T-helper 1 cell treated with Interleukin-12 subunit alpha and Interleukin-12 subunit beta and Interleukin-4 antibody, amounts not matched to agents 30 μg/mL and 1 μg/mL, for 36 hours (primary cell): ENCODE results near the gene GPR162.

ENCODE experiments used
- H3K27ac Mint-ChIP-seq: one replicate; pipeline ENCODE4 v1.8.0; 2021; ENCODE audit warnings: mild to moderate bottlenecking, mixed read lengths
- H3K27me3 Mint-ChIP-seq: one replicate; pipeline ENCODE4 v1.8.0; 2021; ENCODE audit warnings: low read depth, mixed read lengths
- H3K36me3 Mint-ChIP-seq: one replicate; pipeline ENCODE4 v1.8.0; 2021; ENCODE audit warnings: low read depth, mixed read lengths
- H3K4me1 Mint-ChIP-seq: one replicate; pipeline ENCODE4 v1.8.0; 2021; ENCODE audit warnings: low read depth, mixed read lengths
- H3K4me3 Mint-ChIP-seq: one replicate; pipeline ENCODE4 v1.8.0; 2021; ENCODE audit warnings: mild to moderate bottlenecking, moderate library complexity, mixed read lengths
- H3K9me3 Mint-ChIP-seq: one replicate; pipeline ENCODE4 v1.8.0; 2021; ENCODE audit warnings: mixed read lengths

GPR162 gene

GRCh38 chr12:6782850-6783566 is 38.6 kb upstream of the GPR162 start:
- no peaks in the 10 kb centered on the region for H3K9me3 Mint-ChIP-seq
- peaks cover 54% of the 10 kb centered on the region for H3K4me1 Mint-ChIP-seq
- H3K27me3 Mint-ChIP-seq, result no peaks in the 10 kb centered on the region
- no peak overlapping the region for H3K4me3 Mint-ChIP-seq
- peak overlapping the region; percentile 86 for H3K27ac Mint-ChIP-seq
- peaks cover 5% of the 10 kb centered on the region for H3K36me3 Mint-ChIP-seq

- no peaks in the 10 kb centered on the region for H3K9me3 Mint-ChIP-seq
- H3K27ac Mint-ChIP-seq, result peak overlapping the region; percentile 41
- H3K4me1 Mint-ChIP-seq, result peaks cover 55% of the 10 kb centered on the region
- H3K4me3 Mint-ChIP-seq, result peak overlapping the region; percentile 21
- no peaks in the 10 kb centered on the region for H3K36me3 Mint-ChIP-seq
- H3K27me3 Mint-ChIP-seq, result no peaks in the 10 kb centered on the region
Observed at GRCh38 chr12:6783828-6784227, 37.8 kb upstream of the GPR162 start.

- Mint-ChIP-seq H3K4me3 (no peak overlapping the region), H3K36me3 (no peaks in the 10 kb centered on the region), H3K4me1 (peaks cover 56% of the 10 kb centered on the region), H3K27ac (no peak overlapping the region), H3K9me3 (no peaks in the 10 kb centered on the region), H3K27me3 (no peaks in the 10 kb centered on the region)
Observed at GRCh38 chr12:6784296-6784695, 37.3 kb upstream of the GPR162 start.

- H3K36me3 Mint-ChIP-seq, result peaks cover 1% of the 10 kb centered on the region
- H3K27ac Mint-ChIP-seq, result no peak overlapping the region
- H3K9me3 Mint-ChIP-seq, result no peaks in the 10 kb centered on the region
- H3K27me3 Mint-ChIP-seq, result no peaks in the 10 kb centered on the region
- no peak overlapping the region for H3K4me3 Mint-ChIP-seq
- peaks cover 55% of the 10 kb centered on the region for H3K4me1 Mint-ChIP-seq
Observed at GRCh38 chr12:6784761-6785160, 36.9 kb upstream of the GPR162 start.

GRCh38 chr12:6786416-6787094 is 35.1 kb upstream of the GPR162 start:
- H3K9me3 Mint-ChIP-seq, result no peaks in the 10 kb centered on the region
- peaks cover 5% of the 10 kb centered on the region for H3K36me3 Mint-ChIP-seq
- peak overlapping the region; percentile 63 for H3K4me3 Mint-ChIP-seq
- peaks cover 49% of the 10 kb centered on the region for H3K4me1 Mint-ChIP-seq
- H3K27me3 Mint-ChIP-seq, result no peaks in the 10 kb centered on the region
- peak overlapping the region; percentile 93 for H3K27ac Mint-ChIP-seq

- Mint-ChIP-seq H3K4me3 (no peak overlapping the region), H3K27ac (peak overlapping the region; percentile 93), H3K4me1 (peaks cover 50% of the 10 kb centered on the region)
Observed at GRCh38 chr12:6787309-6787708, 34.3 kb upstream of the GPR162 start.

GRCh38 chr12:6788972-6789924 is 32.4 kb upstream of the GPR162 start, which contains the start of gene CD4:
CD4 (plus strand) TSS chr12:6789528; CDS start chr12:6800139, 10,611 bp downstream.
- Mint-ChIP-seq H3K4me1 (peaks cover 52% of the 10 kb centered on the region), H3K4me3 (peak within 1 kb of the TSS; percentile 100), H3K27me3 (no peaks in the 10 kb centered on the region), H3K9me3 (no peaks in the 10 kb centered on the region), H3K36me3 (peaks cover 15% of the 10 kb centered on the region), H3K27ac (peak within 1 kb of the TSS; percentile 95)

More at GRCh38 chr12:6787309-6787708, 34.3 kb upstream of the GPR162 start:
- Mint-ChIP-seq H3K36me3 (peaks cover 6% of the 10 kb centered on the region), H3K27me3 (no peaks in the 10 kb centered on the region), H3K9me3 (no peaks in the 10 kb centered on the region)

GRCh38 chr12:6790496-6791150 is 31.0 kb upstream of the GPR162 start:
- H3K36me3 Mint-ChIP-seq, result peaks cover 22% of the 10 kb centered on the region
- no peaks in the 10 kb centered on the region for H3K9me3 Mint-ChIP-seq
- H3K27ac Mint-ChIP-seq, result peak overlapping the region; percentile 94
- no peaks in the 10 kb centered on the region for H3K27me3 Mint-ChIP-seq
- H3K4me1 Mint-ChIP-seq, result peaks cover 53% of the 10 kb centered on the region
- peak overlapping the region; percentile 100 for H3K4me3 Mint-ChIP-seq

GRCh38 chr12:6791931-6792520 is 29.6 kb upstream of the GPR162 start:
- Mint-ChIP-seq H3K36me3 (peaks cover 32% of the 10 kb centered on the region), H3K4me3 (peak overlapping the region; percentile 100), H3K4me1 (peaks cover 51% of the 10 kb centered on the region), H3K9me3 (no peaks in the 10 kb centered on the region), H3K27ac (peak overlapping the region; percentile 92), H3K27me3 (no peaks in the 10 kb centered on the region)

- no peaks in the 10 kb centered on the region for H3K27me3 Mint-ChIP-seq
- H3K36me3 Mint-ChIP-seq, result peaks cover 38% of the 10 kb centered on the region
- peak overlapping the region; percentile 92 for H3K27ac Mint-ChIP-seq
- H3K9me3 Mint-ChIP-seq, result no peaks in the 10 kb centered on the region
- peaks cover 55% of the 10 kb centered on the region for H3K4me1 Mint-ChIP-seq
- H3K4me3 Mint-ChIP-seq, result peak overlapping the region; percentile 100
Observed at GRCh38 chr12:6792522-6793201, 29.0 kb upstream of the GPR162 start.

GRCh38 chr12:6795088-6795487 is 26.5 kb upstream of the GPR162 start:
- Mint-ChIP-seq H3K4me1 (peaks cover 53% of the 10 kb centered on the region), H3K4me3 (no peak overlapping the region), H3K27me3 (no peaks in the 10 kb centered on the region), H3K27ac (peak overlapping the region; percentile 29), H3K36me3 (peaks cover 54% of the 10 kb centered on the region), H3K9me3 (no peaks in the 10 kb centered on the region)

- no peak overlapping the region for H3K4me3 Mint-ChIP-seq
- peaks cover 52% of the 10 kb centered on the region for H3K36me3 Mint-ChIP-seq
- H3K9me3 Mint-ChIP-seq, result no peaks in the 10 kb centered on the region
- H3K4me1 Mint-ChIP-seq, result peaks cover 50% of the 10 kb centered on the region
- H3K27ac Mint-ChIP-seq, result peak overlapping the region; percentile 21
- H3K27me3 Mint-ChIP-seq, result no peaks in the 10 kb centered on the region
Observed at GRCh38 chr12:6796576-6796975, 25.0 kb upstream of the GPR162 start.

- H3K9me3 Mint-ChIP-seq, result no peaks in the 10 kb centered on the region
- H3K4me3 Mint-ChIP-seq, result no peak overlapping the region
- no peak overlapping the region for H3K27ac Mint-ChIP-seq
- H3K4me1 Mint-ChIP-seq, result peaks cover 33% of the 10 kb centered on the region
- H3K27me3 Mint-ChIP-seq, result no peaks in the 10 kb centered on the region
- H3K36me3 Mint-ChIP-seq, result peaks cover 57% of the 10 kb centered on the region
Observed at GRCh38 chr12:6799147-6799546, 22.5 kb upstream of the GPR162 start.
